Osteoblast (primary cell): ENCODE results near the gene IFIT1. TPM values are rescaled to one million over a fixed set of nuclear protein-coding genes. Genes with fewer than 3 reads are reported as not detected.
A peak's percentile ranks its signal among the peaks of the same experiment; 100 is the strongest.

Experiments used
- DNase-seq: peaks from one replicate; pipeline ENCODE4 v3.0.0; 2011; ENCODE audit warnings: low spot score, mixed read lengths; ENCODE audit not compliant: insufficient read length; ENCODE audit errors: missing footprints
- H2AFZ ChIP-seq: 2 replicates; pipeline ENCODE4 v1.6.0; 2011; ENCODE audit warnings: mild to moderate bottlenecking, low read length
- H3K27ac ChIP-seq: 2 replicates; pipeline ENCODE4 v1.5.1; 2011; ENCODE audit warnings: mild to moderate bottlenecking, low read depth, low read length, moderate library complexity
- H3K27me3 ChIP-seq: 2 replicates; pipeline ENCODE4 v1.6.0; 2012; ENCODE audit warnings: mild to moderate bottlenecking, control low read depth, inconsistent platforms, low read length, moderate library complexity; ENCODE audit not compliant: insufficient read depth
- H3K36me3 ChIP-seq: 2 replicates; pipeline ENCODE4 v1.5.1; 2011; ENCODE audit warnings: mild to moderate bottlenecking, low read length, control low read depth, moderate library complexity; ENCODE audit not compliant: insufficient read depth
- H3K4me1 ChIP-seq: 2 replicates; pipeline ENCODE4 v1.5.1; 2011; ENCODE audit warnings: mild to moderate bottlenecking, low read length, control low read depth, moderate library complexity; ENCODE audit not compliant: insufficient read depth
- H3K4me2 ChIP-seq: 2 replicates; pipeline ENCODE4 v1.6.0; 2011; ENCODE audit warnings: mild to moderate bottlenecking, low read length; ENCODE audit not compliant: insufficient read depth
- H3K4me3 ChIP-seq: fragments of 200-600 bp; sonication (generic); 3 replicates; pipeline ENCODE4 v1.5.1; 2012; ENCODE audit warnings: mild to moderate bottlenecking, low read length, inconsistent platforms; ENCODE audit not compliant: insufficient read depth
- H3K79me2 ChIP-seq: 2 replicates; pipeline ENCODE4 v1.6.0; 2012; ENCODE audit warnings: mild to moderate bottlenecking, low read length, control low read depth, inconsistent platforms; ENCODE audit not compliant: insufficient read depth
- H3K9me3 ChIP-seq: 2 replicates; pipeline ENCODE4 v1.5.1; 2011; ENCODE audit warnings: low read depth, low read length, control low read depth
- H4K20me1 ChIP-seq: 2 replicates; pipeline ENCODE4 v1.6.0; 2012; ENCODE audit warnings: mild to moderate bottlenecking, low read length, control low read depth; ENCODE audit not compliant: insufficient read depth
- total RNA-seq: library from RNA; depleted of rRNA; stranded (reverse); fragments of >200 nt; gene quantifications from 2 replicates; pipeline ENCODE4 v1.2.3, GENCODE V29; 2012
- TF ChIP-seq, protein P1 (sequence below): IDR thresholded peaks from 2 replicates; pipeline ENCODE4 v1.5.1; 2011; ENCODE audit warnings: mild to moderate bottlenecking, low read depth, low read length, moderate library complexity; ENCODE audit errors: extremely low read depth

The IFIT1 gene
- total RNA-seq, 1 donor, result 34.4 TPM

DNA sequence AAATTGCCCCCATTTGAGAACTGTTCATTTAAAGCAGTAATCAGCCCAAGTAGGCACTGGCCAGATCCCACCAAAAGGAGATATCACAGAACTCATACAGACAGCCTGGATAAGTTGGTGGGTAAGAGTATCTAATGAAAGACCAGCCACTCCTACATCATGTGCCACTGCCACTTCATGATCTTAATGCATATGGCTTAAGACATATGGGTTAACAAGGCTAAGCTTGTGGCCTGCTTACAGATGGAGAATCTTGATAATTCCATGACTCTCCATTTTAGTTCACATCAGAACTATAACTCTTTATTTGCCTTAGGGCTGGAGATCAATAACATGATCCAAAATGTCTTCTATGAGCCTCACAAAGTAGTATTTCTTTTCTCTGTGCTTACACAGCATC, 21.3 kb upstream of the IFIT1 start:
- Histone ChIP-seq H3K79me2 (no peaks in the 10 kb centered on the region), H3K4me1 (peaks cover 36% of the 10 kb centered on the region), H3K9me3 (no peaks in the 10 kb centered on the region), H4K20me1 (no peaks in the 10 kb centered on the region), H3K27me3 (no peaks in the 10 kb centered on the region), H3K4me3 (no peak overlapping the region), H3K4me2 (no peak overlapping the region), H3K27ac (no peak overlapping the region), H2AFZ (no peak overlapping the region), H3K36me3 (no peaks in the 10 kb centered on the region)
- no peak for DNase-seq
- TF ChIP-seq, protein P1, sequence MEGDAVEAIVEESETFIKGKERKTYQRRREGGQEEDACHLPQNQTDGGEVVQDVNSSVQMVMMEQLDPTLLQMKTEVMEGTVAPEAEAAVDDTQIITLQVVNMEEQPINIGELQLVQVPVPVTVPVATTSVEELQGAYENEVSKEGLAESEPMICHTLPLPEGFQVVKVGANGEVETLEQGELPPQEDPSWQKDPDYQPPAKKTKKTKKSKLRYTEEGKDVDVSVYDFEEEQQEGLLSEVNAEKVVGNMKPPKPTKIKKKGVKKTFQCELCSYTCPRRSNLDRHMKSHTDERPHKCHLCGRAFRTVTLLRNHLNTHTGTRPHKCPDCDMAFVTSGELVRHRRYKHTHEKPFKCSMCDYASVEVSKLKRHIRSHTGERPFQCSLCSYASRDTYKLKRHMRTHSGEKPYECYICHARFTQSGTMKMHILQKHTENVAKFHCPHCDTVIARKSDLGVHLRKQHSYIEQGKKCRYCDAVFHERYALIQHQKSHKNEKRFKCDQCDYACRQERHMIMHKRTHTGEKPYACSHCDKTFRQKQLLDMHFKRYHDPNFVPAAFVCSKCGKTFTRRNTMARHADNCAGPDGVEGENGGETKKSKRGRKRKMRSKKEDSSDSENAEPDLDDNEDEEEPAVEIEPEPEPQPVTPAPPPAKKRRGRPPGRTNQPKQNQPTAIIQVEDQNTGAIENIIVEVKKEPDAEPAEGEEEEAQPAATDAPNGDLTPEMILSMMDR, result no peak

DNA sequence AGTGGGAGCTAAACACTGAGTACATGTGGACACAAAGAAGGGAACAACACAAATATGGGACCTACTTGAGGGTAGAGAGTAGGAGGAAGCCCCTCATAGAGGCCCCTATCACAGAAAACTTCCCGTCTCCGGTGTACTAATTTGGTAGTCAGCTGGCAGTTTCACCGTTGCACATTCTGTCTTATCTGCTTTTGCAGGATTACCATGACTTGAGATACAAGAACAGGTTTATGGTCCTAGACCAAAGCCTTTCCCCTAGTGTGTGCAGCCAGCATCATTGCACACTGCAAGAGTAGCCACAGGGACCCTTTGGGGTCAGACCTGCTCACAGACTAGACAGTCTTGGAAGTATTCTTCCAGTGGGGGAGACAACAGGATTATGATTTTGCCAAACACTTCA, 20.4 kb upstream of the IFIT1 start:
- TF ChIP-seq, protein P1, result no peak
- no peaks in the 10 kb centered on the region for H3K79me2 ChIP-seq

DNA sequence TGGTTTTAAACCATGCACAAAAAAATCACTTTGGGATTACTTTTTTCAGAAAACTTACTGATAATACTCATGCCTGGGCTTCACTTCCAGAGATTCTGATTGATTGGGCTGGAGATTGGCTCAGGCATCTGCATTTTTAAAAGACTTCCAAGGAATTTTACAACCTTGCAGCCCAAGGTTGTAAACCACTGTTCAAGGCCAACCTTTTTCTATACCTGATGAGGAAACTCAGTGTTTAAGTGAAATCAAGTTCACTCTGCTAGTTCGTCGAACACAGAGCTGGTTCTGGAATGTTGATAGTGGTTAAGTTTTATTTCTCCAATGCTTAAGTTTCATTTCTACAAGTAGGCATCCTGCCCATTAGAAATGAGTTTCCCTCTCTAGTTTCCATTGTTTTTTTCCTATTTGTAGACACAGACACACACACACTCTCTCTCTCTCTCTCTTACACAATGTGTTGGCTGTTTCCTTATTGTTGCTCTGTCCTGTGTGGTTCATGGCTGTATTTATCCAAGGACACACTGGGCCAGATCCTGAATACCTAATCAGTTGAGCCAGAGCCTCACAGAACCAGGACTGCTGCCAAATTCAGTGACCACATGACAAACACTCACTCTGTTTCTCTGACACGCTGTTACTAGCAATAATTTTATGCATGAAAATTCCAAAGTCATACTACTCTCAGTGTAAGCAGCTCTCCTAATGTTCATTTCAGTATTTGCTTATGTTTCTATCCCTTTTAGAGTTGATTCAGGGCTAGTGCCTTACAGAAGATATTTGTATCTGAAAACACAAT, 18.3 kb upstream of the IFIT1 start:
- Histone ChIP-seq H3K4me3 (peak overlapping the region; percentile 41), H3K79me2 (no peaks in the 10 kb centered on the region), H3K4me2 (peak overlapping the region; percentile 71), H3K9me3 (no peaks in the 10 kb centered on the region), H4K20me1 (no peaks in the 10 kb centered on the region), H3K36me3 (no peaks in the 10 kb centered on the region), H3K27me3 (no peaks in the 10 kb centered on the region), H2AFZ (peak overlapping the region; percentile 13), H3K27ac (peak overlapping the region; percentile 79), H3K4me1 (peaks cover 23% of the 10 kb centered on the region)
- TF ChIP-seq, protein P1, result no peak
- peak; percentile 84 for DNase-seq

More for the DNA sequence above, 20.4 kb upstream of the IFIT1 start:
- no peak for DNase-seq
- H4K20me1 ChIP-seq, result no peaks in the 10 kb centered on the region
- H3K4me3 ChIP-seq, result no peak overlapping the region
- H2AFZ ChIP-seq, result no peak overlapping the region
- no peaks in the 10 kb centered on the region for H3K9me3 ChIP-seq
- H3K27me3 ChIP-seq, result no peaks in the 10 kb centered on the region
- no peak overlapping the region for H3K4me2 ChIP-seq
- H3K36me3 ChIP-seq, result no peaks in the 10 kb centered on the region
- no peak overlapping the region for H3K27ac ChIP-seq
- peaks cover 36% of the 10 kb centered on the region for H3K4me1 ChIP-seq

DNA sequence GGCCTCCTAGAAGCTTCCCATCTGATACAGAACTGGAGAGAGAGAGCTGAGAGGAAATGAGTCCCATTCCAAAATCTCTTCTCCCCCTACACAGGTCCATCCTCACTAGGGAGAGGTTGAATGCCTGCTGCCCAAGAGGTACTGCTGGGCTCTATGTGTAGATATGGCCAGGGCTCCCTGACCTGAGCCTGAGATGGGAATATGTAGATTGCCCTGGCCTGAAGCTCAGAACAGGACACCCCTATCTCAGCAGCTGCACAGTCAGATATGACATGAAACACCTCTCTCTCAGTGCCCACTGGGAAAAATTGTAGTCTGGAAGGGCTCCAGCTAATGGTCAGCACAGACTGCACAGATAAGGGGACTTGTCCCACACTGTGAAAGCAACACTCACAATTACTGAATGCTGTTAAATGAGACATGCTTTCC, 17.7 kb upstream of the IFIT1 start:
- no peaks in the 10 kb centered on the region for H3K9me3 ChIP-seq
- no peak overlapping the region for H2AFZ ChIP-seq
- H3K27me3 ChIP-seq, result no peaks in the 10 kb centered on the region
- peaks cover 17% of the 10 kb centered on the region for H3K4me1 ChIP-seq
- H3K36me3 ChIP-seq, result no peaks in the 10 kb centered on the region
- DNase-seq, result no peak
- H3K27ac ChIP-seq, result peak overlapping the region; percentile 79
- H3K4me3 ChIP-seq, result no peak overlapping the region
- no peaks in the 10 kb centered on the region for H4K20me1 ChIP-seq
- peak overlapping the region; percentile 71 for H3K4me2 ChIP-seq
- H3K79me2 ChIP-seq, result no peaks in the 10 kb centered on the region
- TF ChIP-seq, protein P1, result no peak
